NCI-H82 treated with DMSO at 0.1 percent for 48 hours (cell line): Measurements from ENCODE around the gene SLC22A2.

ENCODE experiments used
- DNase-seq: peaks from one replicate; lab custom pipeline; 2025; ENCODE audit not compliant: unreplicated experiment; lab: John Stamatoyannopoulos, UW

SLC22A2 gene

GRCh38 chr6:160172704-160173103 is 85.9 kb downstream of the SLC22A2 start:
- DNase-seq = no peak

GRCh38 chr6:160170018-160170680 is 88.5 kb downstream of the SLC22A2 start:
- no peak for DNase-seq

GRCh38 chr6:160167604-160168399 is 90.8 kb downstream of the SLC22A2 start:
- no peak for DNase-seq
